PC-9 (cell line): ENCODE results near the gene MDM4. TPM values are rescaled to one million over a fixed set of nuclear protein-coding genes. Genes with fewer than 3 reads are reported as not detected.

Experiments used
- BruUV-seq: library from RNA; stranded (reverse); fragments of 400-500 nt; replicated peaks from 2 replicates; lab custom pipeline; 2021; lab: Mats Ljungman, UMichigan
- CTCF ChIA-PET: fragments of 300-600 bp; sonication (Branson Sonifier 250); formaldehyde crosslinking; loops from one replicate; lab custom pipeline; 2022; ENCODE audit warnings: antibody characterized with exemption; lab: Charles Lee
- POLR2A ChIA-PET: fragments of 300-600 bp; sonication (Branson Sonifier 250); formaldehyde crosslinking; loops from one replicate; lab custom pipeline; 2022; ENCODE audit warnings: antibody characterized with exemption; ENCODE audit not compliant: unreplicated experiment; lab: Charles Lee
- DNase-seq, 2 experiments: peaks; one replicate each; pipeline versions ENCODE4 v3.0.0 to v3.0.0-alpha.2; 2015 to 2022; ENCODE audit warnings: mixed read lengths in 1 of 2
- H2AFZ ChIP-seq: fragments of 200-600 bp; sonication (generic); 2 replicates; pipeline ENCODE4 v1.8.1; 2017; ENCODE audit warnings: antibody characterized with exemption
- H3F3A ChIP-seq: fragments of 200-600 bp; sonication (generic); 2 replicates; pipeline ENCODE4 v1.8.1; 2017; ENCODE audit warnings: antibody characterized with exemption, mild to moderate bottlenecking, low read depth; ENCODE audit not compliant: insufficient read depth
- H3K27ac ChIP-seq: fragments of 200-600 bp; sonication (generic); 2 replicates; pipeline ENCODE4 v1.6.1; 2016; ENCODE audit warnings: mixed run types
- H3K27me3 ChIP-seq: fragments of 200-600 bp; sonication (generic); 2 replicates; pipeline ENCODE4 v1.6.1; 2016; ENCODE audit warnings: low read depth, mixed run types; ENCODE audit not compliant: insufficient read depth
- H3K36me3 ChIP-seq: fragments of 200-600 bp; sonication (generic); 2 replicates; pipeline ENCODE4 v1.6.1; 2016; ENCODE audit warnings: low read depth, mixed run types
- H3K4me1 ChIP-seq: fragments of 200-600 bp; sonication (generic); replicated peaks from 2 replicates; pipeline ENCODE4 v1.6.1; 2016; ENCODE audit warnings: mixed run types; ENCODE audit not compliant: insufficient read depth
- H3K4me2 ChIP-seq: fragments of 200-600 bp; sonication (generic); 2 replicates; pipeline ENCODE4 v1.6.1; 2017; ENCODE audit warnings: mixed run types
- H3K4me3 ChIP-seq: fragments of 200-600 bp; sonication (generic); 2 replicates; pipeline ENCODE4 v1.6.1; 2016; ENCODE audit warnings: mixed run types
- H3K79me2 ChIP-seq: fragments of 200-600 bp; sonication (generic); 2 replicates; pipeline ENCODE4 v1.6.1; 2017; ENCODE audit warnings: low read depth, mixed run types
- H3K9me2 ChIP-seq: fragments of 200-600 bp; sonication (generic); 2 replicates; pipeline ENCODE4 v1.8.1; 2017; ENCODE audit warnings: mild to moderate bottlenecking; ENCODE audit not compliant: insufficient read depth
- H3K9me3 ChIP-seq: fragments of 200-600 bp; sonication (generic); 2 replicates; pipeline ENCODE4 v1.8.1; 2016; ENCODE audit warnings: low read depth; ENCODE audit not compliant: insufficient read depth
- H4K20me1 ChIP-seq: fragments of 200-600 bp; sonication (generic); 2 replicates; pipeline ENCODE4 v1.8.1; 2017; ENCODE audit not compliant: insufficient read depth
- CTCF ChIP-seq: fragments of 200-600 bp; sonication (generic); conservative IDR thresholded peaks from 2 replicates; pipeline ENCODE4 v1.6.1; 2017; ENCODE audit warnings: mixed run types, antibody characterized with exemption, mild to moderate bottlenecking, moderate library complexity
- EZH2 ChIP-seq: fragments of 200-600 bp; sonication (generic); IDR thresholded peaks from 2 replicates; pipeline ENCODE4 v1.8.0; 2017; ENCODE audit warnings: antibody characterized with exemption, low read depth
- intact Hi-C: fragments of 100-400 bp; cut with micrococcal nuclease; formaldehyde crosslinking; loops from one replicate; pipeline ENCODE4 v1.10.0; 2022; ENCODE audit not compliant: unreplicated experiment
- total RNA-seq: library from RNA; stranded (reverse); gene quantifications from 2 replicates; pipeline ENCODE4 v1.2.3, GENCODE V29; 2021

Gene MDM4
- total RNA-seq, 1 experiment from 2014 or later = 69.2 TPM

GRCh38 chr1:204575221-204576190, 59.3 kb downstream of the MDM4 start:
- no peak overlapping the region for H3K4me2 ChIP-seq
- H3K9me2 ChIP-seq = no peaks in the 10 kb centered on the region
- ChIA-PET POLR2A (interaction anchor here (0.6 kb wide), 1 partner anchor 34 kb away, joined by 3 read pairs; no protein-coding TSS in a partner anchor), CTCF (interaction anchor here (0.6 kb wide), 1 partner anchor 13 kb away, joined by 16 read pairs; no protein-coding TSS in a partner anchor)
- H3K4me3 ChIP-seq = no peak overlapping the region
- no peak for TF ChIP-seq EZH2
- TF ChIP-seq CTCF = no peak
- H3K27me3 ChIP-seq = no peaks in the 10 kb centered on the region
- H3F3A ChIP-seq = peaks cover 22% of the 10 kb centered on the region; the same call in 1 of the 2 replicates
- no peaks in the 10 kb centered on the region for H3K36me3 ChIP-seq
- no TSS peak for BruUV-seq
- H3K4me1 ChIP-seq = peaks cover 20% of the 10 kb centered on the region
- intact Hi-C loops = no loop called here
- no peaks in the 10 kb centered on the region for H4K20me1 ChIP-seq
- no peaks in the 10 kb centered on the region for H3K79me2 ChIP-seq
- DNase-seq = no peak
- no peak overlapping the region for H2AFZ ChIP-seq
- H3K27ac ChIP-seq = no peak overlapping the region
- H3K9me3 ChIP-seq = 0 out of 2 replicates have a peak, but pooled peaks cover 4% of the 10 kb centered on the region

- intact Hi-C loops = no loop called here
- ChIA-PET POLR2A (no interaction called here), CTCF (interaction anchor here (0.6 kb wide), 1 partner anchor 12 kb away, joined by 16 read pairs; no protein-coding TSS in a partner anchor)
- TF ChIP-seq CTCF = no peak
- TF ChIP-seq EZH2 = no peak
- no peak overlapping the region for H2AFZ ChIP-seq
- H4K20me1 ChIP-seq = no peaks in the 10 kb centered on the region
- no peaks in the 10 kb centered on the region for H3K79me2 ChIP-seq
- peaks cover 20% of the 10 kb centered on the region for H3K4me1 ChIP-seq
- H3K27ac ChIP-seq = no peak overlapping the region
- no TSS peak for BruUV-seq
- H3K4me3 ChIP-seq = no peak overlapping the region
- DNase-seq = no peak
- H3F3A ChIP-seq = peaks cover 19% of the 10 kb centered on the region; the same call in 1 of the 2 replicates
- H3K9me3 ChIP-seq = no peaks in the 10 kb centered on the region
- no peak overlapping the region for H3K4me2 ChIP-seq
- no peaks in the 10 kb centered on the region for H3K36me3 ChIP-seq
- H3K9me2 ChIP-seq = no peaks in the 10 kb centered on the region
- H3K27me3 ChIP-seq = no peaks in the 10 kb centered on the region
Observed at GRCh38 chr1:204576422-204576821, 60.2 kb downstream of the MDM4 start.

GRCh38 chr1:204577794-204578478, 61.7 kb downstream of the MDM4 start:
- Histone ChIP-seq H3K4me3 (no peak overlapping the region), H3K9me2 (no peaks in the 10 kb centered on the region), H3K4me1 (peaks cover 14% of the 10 kb centered on the region), H3K36me3 (no peaks in the 10 kb centered on the region), H4K20me1 (no peaks in the 10 kb centered on the region), H3F3A (peaks cover 10% of the 10 kb centered on the region; the same call in 1 of the 2 replicates), H3K27ac (no peak overlapping the region), H3K27me3 (no peaks in the 10 kb centered on the region), H3K4me2 (no peak overlapping the region), H3K9me3 (no peaks in the 10 kb centered on the region), H3K79me2 (no peaks in the 10 kb centered on the region), H2AFZ (no peak overlapping the region)
- intact Hi-C loops = no loop called here
- POLR2A ChIA-PET = interaction anchor here (1.0 kb wide), 1 partner anchor 830 kb away, joined by 4 read pairs; no protein-coding TSS in a partner anchor
- BruUV-seq = no TSS peak
- no peak for DNase-seq
- TF ChIP-seq CTCF = no peak
- no peak for TF ChIP-seq EZH2
- CTCF ChIA-PET = no interaction called here
